GM19240 (cell line): ENCODE measurements around the gene RSPH3.
"Not testable (repeated sequence)": the region's sequence is repeated elsewhere in the genome, so short reads cannot be mapped to it uniquely, and the experiment has no call there.

Experiments used
- DNase-seq: peaks from one replicate; pipeline ENCODE4 v3.0.0; 2011; ENCODE audit warnings: low spot score; ENCODE audit not compliant: insufficient read length

The RSPH3 gene

DNA sequence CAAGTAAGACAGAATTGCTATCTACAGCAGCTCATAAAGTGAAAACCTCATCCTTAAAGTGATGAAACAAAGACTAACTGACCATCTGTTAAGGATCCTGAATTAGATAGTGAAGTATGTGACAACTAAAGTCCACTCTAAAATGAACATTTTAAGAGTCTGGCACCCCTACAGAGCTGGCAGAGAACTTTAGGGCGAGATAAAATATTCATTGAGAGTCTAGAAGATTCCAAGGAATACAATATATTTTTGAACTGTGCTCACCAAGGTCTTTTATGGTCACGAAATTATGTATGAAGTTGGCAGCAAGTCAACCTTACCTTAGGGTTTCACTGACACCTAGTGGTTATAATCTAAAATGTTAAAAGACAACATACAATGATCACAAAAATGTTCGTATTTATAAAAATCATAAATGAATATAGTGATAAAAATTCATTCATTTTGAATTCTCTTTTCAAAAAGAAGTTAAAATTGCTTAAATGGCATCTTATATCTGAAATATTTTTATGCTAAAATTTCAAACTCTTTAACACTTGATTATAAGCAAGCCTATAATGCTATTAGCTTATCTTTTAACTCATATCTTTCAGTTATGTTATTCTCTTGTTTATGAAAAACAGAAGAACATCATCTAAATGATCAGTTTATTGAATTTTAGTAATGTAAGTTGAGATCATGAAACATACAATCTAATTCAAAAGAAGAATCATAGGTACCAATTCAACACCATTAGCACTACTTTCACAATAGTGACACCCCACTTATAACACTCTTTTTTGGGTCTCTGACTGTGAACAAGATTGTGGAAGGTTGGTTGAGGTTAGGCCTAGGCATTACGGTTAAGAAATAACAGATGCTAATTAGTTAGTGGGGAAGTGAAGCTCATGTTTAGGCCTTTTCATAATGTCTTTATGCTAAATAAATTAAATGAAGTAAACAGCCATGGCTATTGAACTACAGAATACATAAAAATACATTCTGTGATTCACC lies 27.5 kb downstream of the RSPH3 start:
- no peak for DNase-seq

GRCh38 chr6:158970640-158971275 lies 29.2 kb downstream of the RSPH3 start:
- no peak for DNase-seq

GRCh38 chr6:158969148-158969547 lies 30.9 kb downstream of the RSPH3 start:
- DNase-seq = no peak

DNA sequence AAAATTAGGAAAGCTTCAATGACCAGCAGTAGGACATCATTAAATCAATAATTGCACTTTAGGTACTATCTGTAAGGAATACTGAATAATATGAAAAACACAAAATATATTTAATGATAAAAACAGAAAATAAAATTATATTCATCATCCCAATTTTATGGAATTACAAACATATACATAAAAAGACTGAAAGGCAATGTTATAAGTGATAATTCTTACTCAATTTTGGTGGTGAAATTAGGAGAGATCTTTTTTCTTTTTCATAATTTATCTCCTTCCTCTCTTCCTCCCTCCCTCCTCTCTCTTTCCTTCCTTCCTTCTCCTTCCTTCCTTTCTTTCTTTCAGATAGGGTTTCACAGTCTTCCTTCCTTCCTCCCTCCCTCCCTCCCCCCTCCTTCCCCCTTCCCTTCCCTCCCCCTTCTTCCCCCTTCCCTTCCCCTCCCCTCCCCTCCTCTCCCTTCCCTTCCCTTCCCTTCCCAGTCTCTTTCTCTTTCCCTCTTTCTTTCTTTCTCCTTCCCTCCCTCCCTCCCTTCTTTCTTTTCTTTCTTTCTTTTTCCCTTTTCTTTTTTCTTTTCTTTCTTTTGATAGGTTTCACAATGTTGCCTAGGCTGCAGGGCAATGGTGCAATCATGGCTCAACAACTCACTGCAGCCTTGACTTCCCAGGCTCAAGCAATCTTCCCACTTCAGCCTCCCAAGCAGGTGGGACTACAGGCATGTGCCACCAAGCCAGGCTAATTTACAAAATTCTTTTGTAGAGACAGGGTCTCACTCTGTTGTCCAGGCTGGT lies 36.8 kb downstream of the RSPH3 start:
- no peak for DNase-seq

- DNase-seq = no peak
These were observed 37.6 kb downstream of the RSPH3 start for GRCh38 chr6:158962371-158962770.

- no peak for DNase-seq
These were observed 40.0 kb downstream of the RSPH3 start for GRCh38 chr6:158960026-158960425.

- DNase-seq = no peak
These were observed 40.5 kb downstream of the RSPH3 start for GRCh38 chr6:158959552-158959951.

- no peak for DNase-seq
These were observed 41.3 kb downstream of the RSPH3 start for GRCh38 chr6:158958504-158959386.

DNA sequence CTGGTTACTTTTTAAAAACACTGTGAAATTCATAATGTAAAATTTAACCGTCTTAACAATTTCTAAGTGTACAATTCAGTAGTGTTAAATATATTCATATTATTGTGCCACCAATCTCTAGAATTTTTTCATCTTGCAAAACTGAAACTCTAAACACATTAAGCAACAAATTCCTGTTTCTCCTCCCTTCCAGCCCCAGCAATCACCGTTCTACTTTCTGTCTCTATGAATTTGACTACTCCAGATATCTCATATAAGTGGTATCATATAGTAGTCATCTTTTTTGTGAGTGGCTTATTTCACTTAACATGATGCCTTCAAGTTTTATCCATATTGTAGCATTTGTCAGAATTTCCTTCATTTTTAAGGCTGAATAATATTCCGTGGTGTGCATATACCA lies 44.7 kb downstream of the RSPH3 start:
- no peak for DNase-seq

- DNase-seq = no peak
These were observed 45.2 kb downstream of the RSPH3 start for GRCh38 chr6:158954753-158955152.

- DNase-seq = not testable (repeated sequence)
These were observed 48.0 kb downstream of the RSPH3 start for GRCh38 chr6:158952011-158952410.

DNA sequence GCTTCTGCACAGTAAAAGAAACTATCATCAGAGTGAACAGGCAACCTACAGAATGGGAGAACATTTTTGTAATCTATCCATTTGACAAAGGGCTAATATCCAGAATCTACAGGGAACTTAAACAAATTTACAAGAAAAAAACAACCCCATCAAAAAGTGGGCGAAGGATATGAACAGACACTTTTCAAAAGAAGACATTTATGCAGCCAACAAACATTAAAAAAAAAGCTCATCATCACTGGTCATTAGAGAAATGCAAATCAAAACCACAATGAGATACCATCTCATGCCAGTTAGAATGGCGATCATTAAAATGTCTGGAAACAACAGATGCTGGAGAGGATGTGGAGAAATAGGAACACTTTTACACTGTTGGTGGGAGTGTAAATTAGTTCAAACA lies 48.4 kb downstream of the RSPH3 start:
- DNase-seq = not testable (repeated sequence)

DNA sequence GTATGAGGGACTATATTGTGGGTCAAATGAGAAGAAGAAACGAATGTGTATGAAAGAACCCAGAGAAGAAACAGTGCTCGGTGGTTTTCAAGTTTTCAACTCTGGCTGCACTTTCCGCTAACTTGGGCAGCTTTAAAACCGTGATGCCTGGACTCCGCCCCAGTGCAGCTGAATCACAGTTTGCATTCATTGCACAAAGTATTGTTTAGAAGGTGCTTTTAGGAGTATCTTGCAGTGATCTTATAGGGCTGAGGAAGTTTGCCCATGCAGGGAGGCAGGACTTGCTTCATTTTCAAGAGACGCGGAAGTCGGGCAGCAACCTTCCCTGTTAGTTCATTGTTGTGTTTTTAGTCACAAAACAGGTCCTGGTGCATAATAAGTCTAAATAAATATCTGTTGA lies 52.7 kb downstream of the RSPH3 start:
- DNase-seq = no peak

DNA sequence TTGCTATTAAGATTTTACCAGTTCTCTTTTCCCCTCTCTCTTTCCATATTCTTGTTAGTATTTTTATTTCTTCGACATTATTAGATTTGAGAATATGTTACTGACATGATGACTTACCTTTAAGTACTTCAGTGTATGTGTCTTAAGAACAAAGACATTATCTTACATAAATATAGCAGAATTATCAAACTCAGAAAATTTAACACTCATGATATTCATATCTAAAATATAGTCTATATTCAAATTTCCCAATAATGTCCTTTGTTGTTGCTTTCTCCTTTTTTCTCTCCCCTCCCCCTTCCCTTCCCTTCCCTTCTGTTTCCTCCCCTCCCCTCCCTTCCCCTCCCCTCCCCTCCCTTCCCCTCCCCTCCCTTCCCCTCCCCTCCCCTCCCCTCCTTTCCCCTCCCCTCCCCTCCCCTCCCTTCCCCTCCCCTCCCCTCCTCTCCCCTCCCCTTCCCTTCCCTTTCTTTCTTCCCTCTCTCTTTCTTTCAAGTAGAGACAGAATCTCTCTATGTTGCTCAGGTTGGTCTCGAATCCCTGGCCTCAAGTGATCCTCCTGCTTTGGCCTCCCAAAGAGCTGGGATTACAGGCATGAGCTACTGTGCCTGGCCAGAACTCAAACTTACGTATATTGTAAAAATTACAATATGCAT lies 56.5 kb downstream of the RSPH3 start:
- no peak for DNase-seq

GRCh38 chr6:158942349-158942748 lies 57.7 kb downstream of the RSPH3 start:
- DNase-seq = no peak

DNA sequence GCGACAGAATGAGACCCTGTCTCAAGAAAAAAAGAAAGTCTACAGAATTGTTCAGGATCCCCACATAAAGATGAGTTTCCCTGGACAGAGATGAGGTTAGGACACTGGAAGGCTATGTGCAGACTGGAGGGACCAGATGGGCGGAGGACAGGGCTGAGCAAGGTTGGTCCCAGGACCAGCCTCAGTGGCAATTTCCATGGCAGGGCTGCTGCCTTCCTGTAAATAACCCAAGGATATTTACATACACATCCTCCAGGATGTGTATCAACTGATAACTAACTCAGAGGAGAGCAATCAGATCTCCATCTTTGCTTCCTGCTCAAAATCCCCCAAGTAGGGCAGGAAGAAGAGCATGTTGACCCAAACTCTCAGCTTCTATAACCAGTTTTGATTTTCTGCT lies 58.8 kb downstream of the RSPH3 start:
- DNase-seq = no peak

- DNase-seq = no peak
These were observed 60.5 kb downstream of the RSPH3 start for GRCh38 chr6:158939255-158940159.

DNA sequence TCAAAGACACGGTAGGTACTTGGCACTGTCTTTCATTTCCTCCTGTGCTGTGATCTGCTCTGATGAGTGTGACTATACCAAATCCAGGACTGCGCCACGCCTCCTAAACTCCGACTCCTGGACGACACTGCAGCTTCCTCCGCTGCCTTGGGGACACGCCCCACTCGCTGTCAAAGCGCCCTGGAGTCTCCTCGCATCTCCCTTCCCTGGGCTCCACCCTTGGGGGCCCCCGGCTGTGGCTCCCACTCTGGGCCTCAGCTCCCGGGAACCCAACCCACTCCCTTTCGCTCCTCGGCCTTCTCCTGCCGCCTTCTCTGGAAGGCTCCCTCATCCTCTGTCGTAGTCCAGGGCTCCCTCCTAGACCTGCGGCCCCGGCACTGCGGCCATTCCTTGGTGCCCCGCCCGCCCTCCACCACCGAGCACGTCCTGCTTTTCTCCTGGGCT lies 61.2 kb downstream of the RSPH3 start:
- no peak for DNase-seq

DNA sequence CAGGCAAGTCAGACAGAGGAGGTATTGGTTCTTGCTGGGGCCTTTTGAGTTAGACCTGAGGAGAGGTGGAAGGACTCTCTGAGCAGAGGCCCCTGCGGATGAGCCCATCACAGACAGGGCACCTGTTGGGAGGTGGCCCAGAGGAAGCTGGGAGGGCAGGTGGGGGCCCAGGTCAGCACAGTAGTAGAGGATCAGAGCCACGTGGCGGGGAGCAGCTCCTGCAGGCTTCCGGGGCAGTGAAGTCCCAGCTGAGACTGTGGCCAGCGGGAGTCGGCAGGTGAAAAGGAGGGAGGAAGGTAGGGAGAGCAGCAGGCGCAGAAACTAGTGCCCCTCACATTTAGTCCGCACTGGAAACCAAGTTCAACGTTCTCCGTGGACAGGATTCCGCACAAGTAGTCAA lies 61.8 kb downstream of the RSPH3 start:
- DNase-seq = no peak
